HG02798 (cell line): ENCODE results near the gene LINGO4.

Source experiments
- ATAC-seq: cut with Tn5 transposase; IDR thresholded peaks from one replicate; pipeline ENCODE4 v1.9.1; 2021; ENCODE audit warnings: mild to moderate bottlenecking; ENCODE audit not compliant: unreplicated experiment, poor library complexity

The LINGO4 gene

GRCh38 chr1:151835596-151835995 is 30.4 kb upstream of the LINGO4 start:
- no peak for ATAC-seq

GRCh38 chr1:151834239-151834638 is 29.0 kb upstream of the LINGO4 start:
- ATAC-seq: no peak

GRCh38 chr1:151833172-151833900 is 28.1 kb upstream of the LINGO4 start:
- ATAC-seq: no peak

- ATAC-seq: no peak
Observed at GRCh38 chr1:151832318-151832980, 27.2 kb upstream of the LINGO4 start.

GRCh38 chr1:151831605-151832004 is 26.4 kb upstream of the LINGO4 start, which contains the start of gene RORC:
Gene RORC (minus strand): TSS chr1:151831802. CDS start chr1:151831764, 38 bp downstream.
- no peak for ATAC-seq

- ATAC-seq: no peak
Observed at GRCh38 chr1:151831256-151831591, 26.0 kb upstream of the LINGO4 start.

GRCh38 chr1:151830055-151830454 is 24.8 kb upstream of the LINGO4 start:
- ATAC-seq: no peak

GRCh38 chr1:151829352-151830046 is 24.3 kb upstream of the LINGO4 start:
- no peak for ATAC-seq

GRCh38 chr1:151828921-151829320 is 23.7 kb upstream of the LINGO4 start:
- no peak for ATAC-seq

- no peak for ATAC-seq
Observed at GRCh38 chr1:151827853-151828252, 22.6 kb upstream of the LINGO4 start.

GRCh38 chr1:151825751-151826660 is 20.8 kb upstream of the LINGO4 start:
- ATAC-seq: no peak

GRCh38 chr1:151825204-151825603 is 20.0 kb upstream of the LINGO4 start:
- no peak for ATAC-seq

GRCh38 chr1:151823175-151823574 is 18.0 kb upstream of the LINGO4 start:
- ATAC-seq: no peak

- ATAC-seq: no peak
Observed at GRCh38 chr1:151822404-151822803, 17.2 kb upstream of the LINGO4 start.

GRCh38 chr1:151820940-151821339 is 15.7 kb upstream of the LINGO4 start:
- no peak for ATAC-seq

GRCh38 chr1:151819976-151820623 is 14.9 kb upstream of the LINGO4 start:
- no peak for ATAC-seq

GRCh38 chr1:151819227-151819835 is 14.1 kb upstream of the LINGO4 start:
- no peak for ATAC-seq

- ATAC-seq: no peak
Observed at GRCh38 chr1:151817353-151817730, 12.1 kb upstream of the LINGO4 start.

GRCh38 chr1:151816548-151817352 is 11.5 kb upstream of the LINGO4 start:
- no peak for ATAC-seq
